GM19025 (cell line): ENCODE measurements around the gene DOCK9.

Source experiments
- ATAC-seq: cut with Tn5 transposase; IDR thresholded peaks from one replicate; pipeline ENCODE4 v1.9.1; 2021; ENCODE audit warnings: mild to moderate bottlenecking, low read depth, moderate library complexity; ENCODE audit not compliant: unreplicated experiment

The DOCK9 gene

DNA sequence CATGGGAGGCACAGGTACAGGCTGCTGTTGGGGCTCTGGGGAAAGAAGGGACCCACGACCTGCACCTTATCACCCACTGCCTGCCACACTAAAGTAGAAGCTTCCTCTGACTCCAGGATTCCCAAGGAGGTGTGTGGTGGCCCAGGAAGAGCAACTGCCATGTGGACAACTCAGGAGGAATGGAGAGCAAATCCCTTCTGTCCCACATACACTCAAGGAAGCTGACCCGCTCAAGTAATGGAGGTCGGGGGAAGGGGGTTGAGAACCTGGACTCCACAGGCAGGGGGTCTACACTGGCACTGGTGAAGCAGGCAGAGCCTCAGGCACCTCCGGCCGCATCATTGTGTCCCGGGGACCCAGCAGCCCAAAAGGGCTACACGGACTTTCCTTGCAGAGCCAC is 196.0 kb downstream of the DOCK9 start:
- no peak for ATAC-seq

DNA sequence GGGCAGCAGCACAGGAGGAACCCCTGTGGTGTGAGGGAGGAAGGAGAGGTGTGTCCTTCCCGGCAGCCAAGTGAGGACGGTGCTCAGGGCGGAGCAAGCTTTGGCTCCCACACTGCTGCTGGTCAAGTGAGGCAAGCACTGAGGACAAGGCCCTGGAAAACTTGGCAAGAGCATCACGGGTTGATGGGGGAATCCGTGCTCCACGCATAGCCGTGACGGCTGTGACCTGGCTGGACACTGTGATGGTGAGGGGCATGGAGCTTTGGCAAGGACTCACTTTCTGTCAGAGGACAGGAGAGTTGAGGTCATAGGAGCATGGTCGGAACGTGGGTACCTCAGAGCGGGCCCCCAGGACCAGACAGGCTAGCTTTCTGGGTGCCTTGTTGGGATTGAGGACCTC is 196.4 kb downstream of the DOCK9 start:
- ATAC-seq, result no peak

DNA sequence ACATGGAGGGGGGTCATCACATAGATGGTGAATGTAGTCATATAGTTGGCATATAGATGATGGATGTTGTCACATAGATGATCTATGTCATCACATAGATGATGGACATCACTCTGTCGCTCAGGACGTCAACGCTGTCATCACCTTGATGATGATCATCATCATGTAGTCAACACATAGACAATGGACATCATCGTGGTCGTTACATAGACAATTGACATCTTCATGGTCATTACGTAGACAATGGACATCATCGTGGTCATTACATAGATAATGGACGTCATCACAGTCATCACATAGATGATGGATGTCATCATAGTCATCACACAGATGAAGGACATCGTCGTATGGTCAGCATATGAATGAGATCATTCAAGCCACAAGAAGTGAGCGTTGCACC is 196.8 kb downstream of the DOCK9 start:
- ATAC-seq, result no peak

DNA sequence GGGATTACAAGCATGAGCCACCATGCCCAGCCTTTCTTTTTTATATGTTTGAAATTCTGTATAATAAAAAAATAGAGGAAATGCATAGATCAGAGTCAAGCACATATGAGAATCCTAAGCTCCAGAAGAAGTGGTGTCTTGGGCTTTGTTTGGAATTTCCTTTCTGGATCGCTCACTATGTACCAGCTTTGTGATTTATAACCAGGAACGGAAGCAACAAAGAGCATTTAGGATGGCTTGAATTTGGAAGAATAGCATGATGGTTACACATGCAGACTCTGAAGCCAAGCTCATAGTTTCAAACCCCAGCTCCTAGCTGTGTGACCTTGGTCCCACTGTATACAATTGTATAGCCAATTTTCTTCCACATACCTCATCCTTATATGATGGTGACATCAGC is 197.4 kb downstream of the DOCK9 start:
- ATAC-seq, result no peak

DNA sequence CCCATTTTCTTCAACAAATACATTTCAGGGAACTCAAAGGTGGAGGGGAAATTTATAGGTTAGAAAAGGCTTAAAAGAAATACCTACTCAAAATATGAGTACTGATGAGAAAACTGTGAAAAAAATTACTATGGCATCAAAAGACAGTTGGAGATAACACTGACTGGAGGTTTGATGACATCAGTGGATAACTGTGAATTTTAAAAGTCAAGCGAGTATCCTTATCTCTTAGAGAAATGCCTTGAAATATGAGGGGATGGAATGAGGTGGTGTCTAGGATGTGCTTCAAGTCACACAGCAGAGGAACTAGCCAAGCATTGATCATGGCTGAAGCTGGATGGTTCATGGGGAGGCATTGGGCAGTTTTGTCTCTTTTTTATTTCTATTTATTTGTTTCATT is 198.2 kb downstream of the DOCK9 start:
- ATAC-seq, result no peak

DNA sequence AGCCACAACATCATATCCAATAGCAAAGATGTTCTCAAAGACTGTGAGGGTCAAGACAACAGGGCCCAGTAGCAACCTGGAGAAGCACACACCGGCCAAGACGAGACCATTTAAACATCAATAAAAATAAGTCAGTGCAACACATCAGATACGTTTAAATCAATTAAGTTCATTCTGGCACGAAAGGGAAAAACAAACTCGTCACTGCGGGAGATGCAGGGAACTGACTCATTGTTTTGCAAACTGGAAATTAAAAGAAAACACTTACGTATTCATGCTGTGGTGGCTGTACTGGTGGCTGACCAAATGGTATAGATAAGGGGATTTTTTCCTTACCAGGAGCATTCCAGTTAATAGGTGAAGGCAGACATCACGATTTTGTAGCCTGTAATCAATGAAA is 199.1 kb downstream of the DOCK9 start:
- no peak for ATAC-seq

DNA sequence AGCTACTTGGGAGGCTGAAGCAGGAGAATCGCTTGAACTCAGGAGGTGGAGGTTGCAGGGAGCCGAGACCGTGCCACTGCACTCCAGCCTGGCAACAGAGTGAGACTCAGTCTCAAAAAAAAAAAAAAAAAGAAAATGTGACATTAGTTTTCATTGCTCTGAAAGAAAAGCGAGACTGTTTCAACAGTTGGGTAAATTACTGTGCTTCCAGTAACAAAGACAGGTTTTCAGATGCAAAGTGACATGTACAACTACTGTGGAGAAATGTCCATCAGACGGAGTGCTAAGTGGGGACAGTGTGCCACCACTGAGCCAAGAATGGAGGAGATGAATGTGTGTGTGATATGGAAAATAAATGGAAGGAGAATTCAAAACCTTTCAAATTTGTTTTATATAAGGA is 201.2 kb downstream of the DOCK9 start:
- ATAC-seq, result no peak

DNA sequence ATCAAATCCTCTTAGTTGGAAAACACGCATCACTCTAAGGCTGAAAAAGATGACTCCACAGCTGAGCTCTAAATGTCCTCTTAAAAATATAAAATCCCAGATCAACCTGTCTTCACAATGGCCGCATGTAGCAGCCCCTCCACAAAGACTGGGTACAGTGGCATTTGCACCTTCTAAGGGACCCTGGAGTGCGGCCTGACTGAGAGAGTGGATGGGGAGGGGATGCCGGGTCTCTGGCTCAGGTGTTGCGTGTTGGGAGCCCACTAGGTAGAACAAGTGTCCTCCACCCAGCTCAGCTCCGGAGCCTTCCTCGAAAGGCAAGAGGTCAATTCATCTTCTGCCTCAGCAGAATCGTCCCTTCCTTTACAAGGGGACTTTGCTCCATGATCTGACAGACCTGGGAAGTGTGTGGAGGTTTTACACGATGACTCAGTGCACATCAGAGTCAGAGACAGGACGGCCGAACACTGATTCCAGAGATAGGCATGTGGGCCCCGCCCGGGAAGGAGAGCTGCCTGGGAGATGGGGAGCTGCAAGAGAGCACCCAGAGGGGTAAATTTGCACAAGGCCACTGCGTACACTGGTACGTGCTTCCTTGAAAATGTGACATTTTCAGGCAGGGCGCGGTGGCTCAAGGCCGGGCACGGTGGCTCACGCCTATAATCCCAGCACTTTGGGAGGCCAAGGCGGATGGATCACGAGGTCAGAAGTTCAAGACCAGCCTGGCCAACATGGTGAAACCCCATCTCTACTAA is 201.8 kb downstream of the DOCK9 start:
- ATAC-seq, result no peak

DNA sequence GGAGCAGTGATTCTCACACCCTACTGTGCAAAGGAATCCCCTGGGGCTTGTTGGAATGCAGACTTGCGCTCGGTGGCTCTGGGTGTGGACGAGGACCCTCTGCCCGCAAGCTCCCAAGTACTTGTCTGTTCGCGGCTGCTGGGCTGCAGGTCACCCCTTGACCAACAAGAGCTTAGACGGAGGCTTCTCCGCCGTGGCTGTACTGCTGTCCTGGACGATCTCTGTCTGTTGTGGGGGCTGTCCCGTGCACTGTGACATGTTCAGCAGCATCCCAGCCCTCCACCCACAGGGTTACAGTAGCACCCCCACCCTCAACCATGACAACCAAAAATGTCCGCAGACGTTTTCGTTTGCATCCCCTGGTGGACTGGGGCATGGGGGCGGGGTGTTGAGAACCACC is 202.5 kb downstream of the DOCK9 start:
- ATAC-seq, result no peak

DNA sequence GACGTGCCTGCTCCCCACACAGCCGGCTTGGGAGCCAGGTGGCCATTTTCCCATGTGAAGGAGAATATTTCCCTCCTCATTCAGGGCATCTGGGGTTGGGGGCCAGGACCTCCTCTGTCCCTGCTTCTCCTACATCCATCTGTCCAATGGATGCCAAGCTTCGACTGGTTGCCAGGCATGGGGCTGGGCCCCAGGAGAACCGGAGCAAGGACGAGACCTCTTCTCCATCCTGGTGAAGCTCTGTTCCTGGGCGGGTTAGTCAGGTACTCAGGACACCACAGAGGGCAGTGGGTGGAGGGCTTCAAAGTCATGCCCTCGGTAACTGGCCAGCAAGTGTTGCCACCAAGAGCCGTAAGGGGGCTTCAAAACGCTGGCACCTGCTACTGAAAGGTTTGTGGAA is 203.1 kb downstream of the DOCK9 start:
- ATAC-seq, result no peak

DNA sequence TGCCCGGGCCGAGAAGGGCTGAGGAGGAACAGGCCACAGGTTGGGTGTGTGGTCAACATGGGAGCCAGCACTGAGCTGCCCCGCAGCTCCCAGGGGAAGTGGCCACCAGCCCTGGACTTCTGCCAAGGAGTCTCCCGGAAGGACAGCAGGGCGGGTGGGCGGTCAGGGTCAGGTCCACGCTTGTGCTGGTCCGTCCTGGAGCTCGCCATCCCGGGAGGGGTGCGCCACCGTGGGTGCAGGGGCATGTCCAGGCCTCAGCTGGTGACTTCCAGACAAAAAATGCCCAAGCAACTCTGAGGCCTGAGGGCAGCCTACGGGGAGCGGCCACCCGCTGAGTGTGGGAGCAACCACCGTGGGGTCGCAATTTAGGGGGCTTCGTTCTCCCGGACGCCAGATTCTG is 203.9 kb downstream of the DOCK9 start:
- no peak for ATAC-seq

DNA sequence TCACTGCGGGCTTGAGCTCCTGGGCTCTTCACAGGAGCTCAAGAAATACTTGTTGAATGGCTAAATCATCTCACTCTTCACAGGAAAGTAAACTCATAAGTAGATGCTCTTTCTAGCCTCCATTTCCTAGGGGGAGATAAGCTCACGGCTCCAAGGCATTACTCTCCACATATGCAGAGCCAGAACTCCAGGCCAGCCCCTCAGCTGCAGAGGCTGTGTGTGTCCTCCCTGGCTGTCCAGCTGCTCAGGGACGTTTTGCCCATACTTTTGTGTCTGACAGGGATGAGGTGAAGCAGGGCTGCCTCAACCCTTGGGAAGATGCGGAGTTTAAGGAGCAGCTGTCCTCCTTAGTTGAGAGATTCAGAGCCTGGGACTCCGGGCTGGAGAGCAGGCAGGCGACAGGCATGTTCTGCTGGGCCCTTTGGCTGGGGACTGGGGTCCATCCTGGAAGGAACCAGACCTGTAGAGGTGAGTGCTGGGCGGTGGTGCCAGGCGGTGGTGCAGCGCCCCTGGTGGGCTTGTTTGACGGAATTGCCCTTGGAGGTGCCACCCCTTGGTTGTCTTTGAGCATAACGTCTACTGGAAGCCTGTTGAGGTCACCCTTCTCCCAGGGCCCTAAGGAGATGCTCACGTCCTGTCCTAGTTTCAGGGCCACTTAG is 204.9 kb downstream of the DOCK9 start:
- ATAC-seq, result no peak

DNA sequence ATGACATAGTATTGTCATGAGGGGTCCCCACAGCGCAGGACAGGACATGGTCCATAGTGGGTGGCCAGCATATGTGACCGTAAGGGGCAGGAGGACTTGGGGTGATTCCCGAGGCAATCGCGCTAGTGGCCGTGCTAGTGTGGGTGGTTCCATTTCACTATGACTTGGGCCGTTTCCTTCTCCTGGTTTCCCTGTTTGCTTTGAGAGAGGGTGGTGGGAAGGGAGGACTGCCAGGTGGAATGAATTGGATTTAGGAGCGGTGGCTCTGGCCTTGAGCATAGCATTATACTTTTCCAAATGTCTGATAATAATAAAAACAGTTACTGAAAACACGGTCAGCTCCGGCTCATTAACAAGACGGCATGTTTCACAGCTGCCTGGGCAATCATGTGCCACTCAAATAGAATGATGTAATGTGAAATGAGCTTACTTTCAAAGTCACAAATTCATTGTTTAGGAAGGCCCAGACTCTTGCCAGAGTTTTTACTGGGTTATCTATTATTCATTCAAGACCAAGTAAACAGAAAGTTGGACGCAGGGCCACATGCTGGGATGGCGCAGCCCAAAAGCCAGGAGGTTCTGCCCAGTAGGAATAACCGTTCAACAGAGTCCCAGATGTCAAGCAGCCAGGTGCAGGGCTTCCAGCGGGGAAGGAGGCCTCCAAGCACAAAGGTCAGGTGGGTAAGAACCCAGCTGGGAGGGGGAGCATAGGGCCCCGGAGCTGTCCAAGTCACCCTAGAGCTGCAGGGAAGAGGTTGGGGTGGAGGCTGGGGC is 205.8 kb downstream of the DOCK9 start:
- no peak for ATAC-seq

DNA sequence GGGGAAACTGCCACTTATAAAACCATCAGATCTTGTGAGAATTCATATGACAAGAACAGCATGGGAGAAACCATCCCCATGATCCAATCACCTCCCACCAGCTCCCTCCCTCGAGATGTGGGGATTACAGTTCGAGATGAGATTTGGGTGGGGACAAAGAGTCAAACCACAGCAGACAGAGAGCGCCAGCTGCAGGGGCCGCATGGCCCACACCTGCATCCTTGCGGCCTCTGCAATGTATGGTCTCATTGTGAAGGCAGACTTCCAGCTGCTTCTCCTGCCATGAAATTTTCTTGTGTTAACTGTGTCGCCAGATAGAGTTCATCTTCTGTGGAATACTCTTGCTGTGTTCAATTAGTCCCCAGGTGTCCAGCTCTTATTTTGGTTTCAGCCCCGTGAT is 208.1 kb downstream of the DOCK9 start:
- no peak for ATAC-seq

DNA sequence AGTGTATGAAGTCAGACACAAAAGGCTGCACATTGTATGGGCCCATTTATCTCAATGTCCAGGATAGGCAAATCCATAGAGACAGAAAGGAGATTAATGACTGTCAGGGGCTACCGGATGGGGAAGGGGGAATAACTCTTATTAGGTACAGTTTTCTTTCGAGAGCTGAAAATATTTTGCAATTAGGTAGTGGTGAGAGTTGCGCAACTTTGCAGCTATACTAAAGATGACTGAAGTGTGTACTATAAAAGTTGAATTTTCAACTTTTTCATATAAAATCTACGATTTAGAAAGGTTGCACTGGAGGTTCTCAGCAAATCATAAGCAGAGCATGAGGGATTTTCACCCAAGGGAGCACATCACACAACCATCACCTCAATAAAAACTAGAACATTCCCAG is 209.3 kb downstream of the DOCK9 start:
- no peak for ATAC-seq

DNA sequence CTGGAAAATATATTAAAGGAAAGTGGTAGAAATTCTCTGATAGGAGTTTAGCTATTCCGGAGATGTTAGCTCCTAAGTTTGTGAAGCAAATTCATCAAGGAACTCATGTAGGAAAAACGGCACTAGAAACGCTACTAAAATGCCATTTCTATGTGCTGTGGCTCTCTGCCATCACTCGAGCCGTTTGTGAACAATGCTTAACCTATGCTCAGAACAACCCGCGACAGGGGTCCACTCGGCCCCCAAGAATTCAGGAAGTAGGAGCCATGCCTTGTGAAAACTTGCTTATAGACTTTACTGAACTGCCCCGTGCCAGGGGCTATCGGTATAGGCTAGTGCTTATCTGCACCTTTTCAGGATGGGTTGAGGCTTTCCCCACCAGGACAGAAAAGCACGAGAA is 211.2 kb downstream of the DOCK9 start:
- no peak for ATAC-seq

DNA sequence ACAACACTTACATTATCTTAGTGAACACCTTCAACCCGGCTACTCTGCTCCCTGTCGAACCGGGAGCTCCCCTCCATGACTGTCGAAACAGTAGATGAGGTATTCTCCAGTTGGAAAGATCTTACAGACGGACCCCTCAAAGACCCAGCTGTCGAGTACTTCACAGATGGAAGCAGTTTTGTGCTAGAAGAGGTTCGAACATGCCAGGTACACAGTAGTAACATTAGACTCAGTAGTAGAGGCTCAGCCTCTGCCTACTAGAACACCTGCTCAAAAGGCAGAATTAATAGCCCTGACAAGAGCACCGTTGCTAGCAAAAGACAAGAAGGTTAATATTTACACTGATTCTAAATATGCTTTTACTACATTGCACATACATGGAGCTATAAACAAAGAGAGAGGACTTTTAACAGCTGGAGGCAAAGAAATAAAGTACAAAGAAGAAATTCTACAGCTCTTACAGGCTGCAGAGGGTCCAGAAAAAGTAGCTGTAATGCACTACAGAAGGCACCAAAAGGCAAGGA is 211.8 kb downstream of the DOCK9 start:
- no peak for ATAC-seq

DNA sequence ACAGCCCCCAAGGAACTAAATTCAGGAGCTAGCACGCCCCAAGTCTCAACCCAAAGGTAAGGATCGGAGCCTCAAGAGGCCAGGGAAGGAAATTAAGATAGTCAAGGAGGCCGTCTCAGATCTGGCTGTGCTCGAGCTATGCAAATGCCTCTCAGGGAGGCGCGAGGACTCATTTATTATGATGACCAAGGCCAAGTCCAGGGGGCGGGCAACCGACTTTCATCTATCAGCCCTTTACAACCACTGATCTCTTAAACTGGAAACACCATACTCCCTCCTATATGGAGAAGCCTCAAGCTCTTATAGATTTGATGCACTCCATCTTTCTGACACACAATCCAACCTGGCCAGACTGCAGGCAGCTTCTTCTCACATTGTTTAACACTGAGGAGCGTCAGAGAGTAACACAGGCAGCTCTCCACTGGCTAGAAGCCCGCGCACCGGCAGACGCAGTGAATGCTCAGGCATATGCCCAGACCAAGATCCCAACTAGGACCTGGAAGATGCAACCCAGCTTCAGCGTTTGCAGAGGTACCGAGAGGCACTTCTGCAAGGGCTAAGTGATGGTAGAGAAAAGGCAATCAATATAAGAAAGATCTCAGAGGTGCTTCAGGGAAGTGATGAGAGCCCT is 215.8 kb downstream of the DOCK9 start:
- ATAC-seq, result peak; percentile 35

DNA sequence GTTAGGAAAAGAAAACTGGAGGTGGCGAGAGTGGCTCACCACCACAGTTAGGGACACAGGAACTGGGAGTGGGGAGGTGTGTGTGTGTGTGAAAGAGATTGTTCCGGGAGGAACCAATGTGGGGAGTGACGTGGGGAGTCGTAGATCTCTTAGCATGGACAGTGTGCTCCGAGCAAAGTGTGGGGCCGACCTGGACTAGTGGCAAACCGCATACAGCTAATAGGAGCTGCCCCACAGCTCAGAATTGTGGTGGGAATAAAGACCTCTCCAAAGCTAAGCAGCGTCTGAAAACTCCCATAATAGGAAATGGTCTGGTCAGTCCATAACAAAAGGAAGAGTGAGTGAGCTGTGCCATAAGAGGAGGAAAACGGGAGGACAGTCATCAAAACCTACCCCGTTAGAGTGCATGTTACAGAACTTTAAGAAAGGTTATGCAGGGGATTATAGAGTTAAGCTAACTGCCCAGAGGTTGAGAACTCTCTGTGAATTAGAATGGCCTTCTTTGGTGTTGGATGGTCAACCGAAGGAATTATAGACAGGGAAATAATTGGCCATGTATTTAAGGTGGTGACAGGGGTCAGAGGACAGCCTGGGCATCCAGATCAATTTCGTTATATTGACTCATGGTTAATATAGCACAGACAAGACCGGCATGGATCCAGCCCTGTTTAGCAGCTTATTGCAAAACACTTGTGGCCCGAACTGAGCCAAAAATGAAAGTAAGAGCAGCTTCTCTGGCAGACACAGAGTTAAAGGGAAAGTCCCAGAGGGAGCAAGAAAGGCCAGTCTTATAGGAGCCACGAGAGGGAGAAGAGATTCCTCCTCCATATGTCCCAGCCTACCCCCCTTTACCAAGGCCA is 216.5 kb downstream of the DOCK9 start:
- peak; percentile 92 for ATAC-seq

DNA sequence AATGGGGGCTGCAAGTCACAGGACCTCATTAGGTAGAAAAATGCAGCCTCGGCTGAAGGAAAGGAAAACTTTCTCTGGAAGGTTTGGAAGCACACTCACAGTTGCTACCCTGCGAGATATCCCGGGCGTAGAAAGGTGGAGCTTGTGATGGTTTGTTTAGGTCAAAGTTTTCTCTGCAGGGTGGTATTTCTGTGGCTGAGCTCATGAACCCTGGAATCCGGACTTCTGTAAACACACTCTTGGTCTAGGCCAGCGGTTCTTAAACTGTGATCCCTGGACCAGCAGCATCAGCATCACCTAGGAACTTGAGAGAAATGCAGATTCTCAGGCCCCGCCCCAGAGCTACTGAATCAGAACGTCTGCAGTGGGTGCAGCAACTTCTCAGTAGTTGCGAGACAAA is 222.1 kb downstream of the DOCK9 start:
- ATAC-seq, result no peak
